Thyroid gland (tissue), 4 donors: Measurements from ENCODE around the gene PMP22. TPM values are rescaled to one million over a fixed set of nuclear protein-coding genes. Genes with fewer than 3 reads are reported as not detected.

Experiments
- DNase-seq, 2 donors: peaks; one replicate each; pipeline ENCODE4 v3.0.0-alpha.2; 2019
- H3K27ac ChIP-seq, 3 donors: fragments of 200-600 bp; sonication (generic); 1 replicate in 2 of 3; 2 replicates in 1 of 3; pipeline ENCODE4 v1.5.1; 2016 to 2019; ENCODE audit warnings: mild to moderate bottlenecking in 1 of 3, moderate library complexity in 1 of 3
- H3K27me3 ChIP-seq: fragments of 200-600 bp; sonication (generic); one replicate; pipeline ENCODE4 v1.5.1; 2019
- H3K36me3 ChIP-seq, 2 donors: fragments of 200-600 bp; sonication (generic); one replicate each; pipeline ENCODE4 v1.5.1; 2016 to 2019
- H3K4me1 ChIP-seq, 2 donors: fragments of 200-600 bp; sonication (generic); one replicate each; pipeline ENCODE4 v1.5.1; 2017 to 2019
- H3K4me3 ChIP-seq, 3 donors: fragments of 200-600 bp; sonication (generic); replicated peaks in 1 of 3; 1 replicate in 2 of 3; 2 replicates in 1 of 3; pipeline ENCODE4 v1.5.1; 2016; ENCODE audit warnings: mild to moderate bottlenecking in 1 of 3
- H3K9me3 ChIP-seq: fragments of 200-600 bp; sonication (generic); one replicate; pipeline ENCODE4 v1.5.1; 2017
- POLR2A ChIP-seq, 2 donors: fragments of 450-650 bp; IDR thresholded peaks; one replicate each; pipeline ENCODE4 v1.6.1; 2017; ENCODE audit warnings: antibody characterized with exemption in 2 of 2, mild to moderate bottlenecking in 2 of 2, moderate library complexity in 1 of 2
- WGBS, 2 donors: methylation state at CpG; one replicate each; pipeline ENCODE4 v1.1.5; 2017; 5-methylcytosine and 5-hydroxymethylcytosine counted together
- intact Hi-C: fragments of 100-400 bp; cut with DNase I; formaldehyde crosslinking; loops from one replicate; pipeline ENCODE4 v1.15.1; 2023
- microRNA-seq: library from miRNA; unstranded; fragments of <30 nt; microRNA quantifications from one replicate; pipeline ENCODE4, GENCODE V29; 2016
- small RNA-seq: library from RNA; depleted of rRNA; stranded (forward); fragments of <200 nt; gene quantifications from one replicate; pipeline ENCODE3, GENCODE V24; 2016
- total RNA-seq, 4 donors: library from RNA; depleted of rRNA; stranded (reverse); fragments of >200 nt; gene quantifications; one replicate each; pipeline ENCODE4 v1.2.3, GENCODE V29; 2016
- TF ChIP-seq, protein P1 (sequence below), 6 experiments: fragments of 200-600 bp in 3 of 6; fragments of 450-650 bp in 3 of 6; sonication (generic) in 3 of 6; IDR thresholded peaks; one replicate each; pipeline ENCODE4 v1.5.1; 2016 to 2019; ENCODE audit warnings: antibody characterized with exemption in 6 of 6, mild to moderate bottlenecking in 2 of 6, inconsistent platforms in 1 of 6, moderate library complexity in 1 of 6

Gene PMP22
- total RNA-seq, 4 donors from 2014 or later, result 61.0 to 254 (median 109) TPM

DNA sequence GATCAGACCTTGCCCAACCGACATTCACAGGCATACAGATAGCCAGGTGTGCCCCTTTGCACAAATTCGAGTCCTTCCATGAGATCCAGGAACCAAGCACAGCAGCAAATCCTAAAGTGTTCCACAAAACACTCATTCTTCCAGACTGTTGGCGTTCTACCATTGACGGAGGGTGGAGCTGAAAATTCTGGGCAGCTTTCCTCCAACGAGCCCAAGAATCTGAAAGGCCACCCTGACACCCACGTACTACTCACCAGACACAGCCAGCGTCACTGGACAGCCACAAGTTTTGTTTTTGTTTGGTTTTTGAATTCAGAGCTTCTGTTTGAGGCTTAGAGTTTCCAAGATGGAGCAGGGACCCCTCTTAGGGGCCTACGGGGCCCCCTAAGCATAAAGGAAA is 83.8 kb downstream of the PMP22 start:
- TF ChIP-seq POLR2A (IDR thresholded peaks at IDR 0.05), result no peak
- TF ChIP-seq, protein P1, sequence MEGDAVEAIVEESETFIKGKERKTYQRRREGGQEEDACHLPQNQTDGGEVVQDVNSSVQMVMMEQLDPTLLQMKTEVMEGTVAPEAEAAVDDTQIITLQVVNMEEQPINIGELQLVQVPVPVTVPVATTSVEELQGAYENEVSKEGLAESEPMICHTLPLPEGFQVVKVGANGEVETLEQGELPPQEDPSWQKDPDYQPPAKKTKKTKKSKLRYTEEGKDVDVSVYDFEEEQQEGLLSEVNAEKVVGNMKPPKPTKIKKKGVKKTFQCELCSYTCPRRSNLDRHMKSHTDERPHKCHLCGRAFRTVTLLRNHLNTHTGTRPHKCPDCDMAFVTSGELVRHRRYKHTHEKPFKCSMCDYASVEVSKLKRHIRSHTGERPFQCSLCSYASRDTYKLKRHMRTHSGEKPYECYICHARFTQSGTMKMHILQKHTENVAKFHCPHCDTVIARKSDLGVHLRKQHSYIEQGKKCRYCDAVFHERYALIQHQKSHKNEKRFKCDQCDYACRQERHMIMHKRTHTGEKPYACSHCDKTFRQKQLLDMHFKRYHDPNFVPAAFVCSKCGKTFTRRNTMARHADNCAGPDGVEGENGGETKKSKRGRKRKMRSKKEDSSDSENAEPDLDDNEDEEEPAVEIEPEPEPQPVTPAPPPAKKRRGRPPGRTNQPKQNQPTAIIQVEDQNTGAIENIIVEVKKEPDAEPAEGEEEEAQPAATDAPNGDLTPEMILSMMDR (IDR thresholded peaks at IDR 0.05), result no peak
- no peak for DNase-seq
- H3K4me3 ChIP-seq, result no peak overlapping the region
- H3K27me3 ChIP-seq, result no peaks in the 10 kb centered on the region
- H3K36me3 ChIP-seq, result no peaks in the 10 kb centered on the region
- WGBS, 2 donors, result 85 to 88% methylated on average over 8 of the region's 8 CpGs
- intact Hi-C loops, result no loop called here
- H3K4me1 ChIP-seq, result peaks cover 5 to 12% of the 10 kb centered on the region in 2 donors
- no peak overlapping the region for H3K27ac ChIP-seq
- no peaks in the 10 kb centered on the region for H3K9me3 ChIP-seq

DNA sequence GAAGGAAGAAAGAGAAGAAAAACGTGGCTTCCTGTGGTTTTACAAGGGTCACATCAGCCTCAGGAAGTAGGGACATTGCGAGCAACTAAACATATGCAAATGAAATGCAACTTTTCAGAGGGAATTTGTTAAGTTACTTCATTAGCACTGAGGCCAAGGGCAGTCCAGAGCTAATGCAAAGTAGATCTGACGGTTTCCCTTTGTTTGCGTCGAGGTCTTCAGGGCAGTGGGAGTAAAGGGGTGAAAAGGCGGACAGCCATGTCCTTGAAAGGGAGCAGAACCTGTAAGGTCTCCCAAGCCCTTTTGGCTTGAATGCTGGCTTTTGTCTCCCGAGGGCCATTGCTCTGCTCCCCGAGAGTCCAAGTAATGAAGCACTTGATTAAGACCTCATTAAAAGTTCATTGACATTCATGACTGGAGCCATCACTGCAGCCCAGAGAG is 85.0 kb downstream of the PMP22 start:
- Histone ChIP-seq H3K9me3 (no peaks in the 10 kb centered on the region), H3K36me3 (no peaks in the 10 kb centered on the region), H3K27me3 (no peaks in the 10 kb centered on the region), H3K4me3 (no peak overlapping the region), H3K4me1 (peaks cover 0 to 1% of the 10 kb centered on the region in 2 donors), H3K27ac (no peak overlapping the region)
- intact Hi-C loops, result no loop called here
- WGBS, 2 donors, result 74 to 76% methylated on average over 8 of the region's 8 CpGs
- no peak for DNase-seq
- TF ChIP-seq, protein P1 (IDR thresholded peaks at IDR 0.05), result no peak
- TF ChIP-seq POLR2A (IDR thresholded peaks at IDR 0.05), result no peak

Small RNA genes within 50 kb of the gene (microRNA-seq; reads per million reads assigned to microRNA genes)
- not detected for gene MIR4731

Small RNA genes within 50 kb of the gene (small RNA-seq; reads per million reads assigned to genes)
- gene MIR4731, result not detected
- not detected for gene RNU6-799P

Other genes with a start within 250 kb of the PMP22 start
- gene TEKT3, start 76.3 kb upstream of the PMP22 start, total RNA-seq, result 1 to 10 TPM in 3 of 4 donors, not detected in 1; 1.1 to 2.3 (median 1.9) TPM
- 10 to 100 TPM in 2 of 4 donors, 1 to 10 TPM in 2; 4.0 to 13.4 (median 11.1) TPM for gene CDRT4, start 202.3 kb upstream of the PMP22 start, total RNA-seq